PC-9 (cell line): ENCODE measurements around the gene ENPEP. TPM values are rescaled to one million over a fixed set of nuclear protein-coding genes. Genes with fewer than 3 reads are reported as not detected.

ENCODE experiments used
- BruUV-seq: library from RNA; stranded (reverse); fragments of 400-500 nt; replicated peaks from 2 replicates; lab custom pipeline; 2021; lab: Mats Ljungman, UMichigan
- CTCF ChIA-PET: fragments of 300-600 bp; sonication (Branson Sonifier 250); formaldehyde crosslinking; loops from one replicate; lab custom pipeline; 2022; ENCODE audit warnings: antibody characterized with exemption; lab: Charles Lee
- POLR2A ChIA-PET: fragments of 300-600 bp; sonication (Branson Sonifier 250); formaldehyde crosslinking; loops from one replicate; lab custom pipeline; 2022; ENCODE audit warnings: antibody characterized with exemption; ENCODE audit not compliant: unreplicated experiment; lab: Charles Lee
- DNase-seq, 2 experiments: peaks; one replicate each; pipeline versions ENCODE4 v3.0.0 to v3.0.0-alpha.2; 2015 to 2022; ENCODE audit warnings: mixed read lengths in 1 of 2
- H2AFZ ChIP-seq: fragments of 200-600 bp; sonication (generic); 2 replicates; pipeline ENCODE4 v1.8.1; 2017; ENCODE audit warnings: antibody characterized with exemption
- H3F3A ChIP-seq: fragments of 200-600 bp; sonication (generic); 2 replicates; pipeline ENCODE4 v1.8.1; 2017; ENCODE audit warnings: antibody characterized with exemption, mild to moderate bottlenecking, low read depth; ENCODE audit not compliant: insufficient read depth
- H3K27ac ChIP-seq: fragments of 200-600 bp; sonication (generic); 2 replicates; pipeline ENCODE4 v1.6.1; 2016; ENCODE audit warnings: mixed run types
- H3K27me3 ChIP-seq: fragments of 200-600 bp; sonication (generic); 2 replicates; pipeline ENCODE4 v1.6.1; 2016; ENCODE audit warnings: low read depth, mixed run types; ENCODE audit not compliant: insufficient read depth
- H3K36me3 ChIP-seq: fragments of 200-600 bp; sonication (generic); 2 replicates; pipeline ENCODE4 v1.6.1; 2016; ENCODE audit warnings: low read depth, mixed run types
- H3K4me1 ChIP-seq: fragments of 200-600 bp; sonication (generic); replicated peaks from 2 replicates; pipeline ENCODE4 v1.6.1; 2016; ENCODE audit warnings: mixed run types; ENCODE audit not compliant: insufficient read depth
- H3K4me2 ChIP-seq: fragments of 200-600 bp; sonication (generic); 2 replicates; pipeline ENCODE4 v1.6.1; 2017; ENCODE audit warnings: mixed run types
- H3K4me3 ChIP-seq: fragments of 200-600 bp; sonication (generic); 2 replicates; pipeline ENCODE4 v1.6.1; 2016; ENCODE audit warnings: mixed run types
- H3K79me2 ChIP-seq: fragments of 200-600 bp; sonication (generic); 2 replicates; pipeline ENCODE4 v1.6.1; 2017; ENCODE audit warnings: low read depth, mixed run types
- H3K9me2 ChIP-seq: fragments of 200-600 bp; sonication (generic); 2 replicates; pipeline ENCODE4 v1.8.1; 2017; ENCODE audit warnings: mild to moderate bottlenecking; ENCODE audit not compliant: insufficient read depth
- H3K9me3 ChIP-seq: fragments of 200-600 bp; sonication (generic); 2 replicates; pipeline ENCODE4 v1.8.1; 2016; ENCODE audit warnings: low read depth; ENCODE audit not compliant: insufficient read depth
- H4K20me1 ChIP-seq: fragments of 200-600 bp; sonication (generic); 2 replicates; pipeline ENCODE4 v1.8.1; 2017; ENCODE audit not compliant: insufficient read depth
- CTCF ChIP-seq: fragments of 200-600 bp; sonication (generic); conservative IDR thresholded peaks from 2 replicates; pipeline ENCODE4 v1.6.1; 2017; ENCODE audit warnings: mixed run types, antibody characterized with exemption, mild to moderate bottlenecking, moderate library complexity
- EZH2 ChIP-seq: fragments of 200-600 bp; sonication (generic); IDR thresholded peaks from 2 replicates; pipeline ENCODE4 v1.8.0; 2017; ENCODE audit warnings: antibody characterized with exemption, low read depth
- intact Hi-C: fragments of 100-400 bp; cut with micrococcal nuclease; formaldehyde crosslinking; loops from one replicate; pipeline ENCODE4 v1.10.0; 2022; ENCODE audit not compliant: unreplicated experiment
- total RNA-seq: library from RNA; stranded (reverse); gene quantifications from 2 replicates; pipeline ENCODE4 v1.2.3, GENCODE V29; 2021

ENPEP gene
- total RNA-seq, 1 experiment from 2014 or later: not detected

GRCh38 chr4:110442309-110442708 lies 33.6 kb upstream of the ENPEP start:
- H3K9me3 ChIP-seq: no peaks in the 10 kb centered on the region
- no peak for TF ChIP-seq EZH2
- TF ChIP-seq CTCF: no peak
- H3K79me2 ChIP-seq: no peaks in the 10 kb centered on the region
- H2AFZ ChIP-seq: no peak overlapping the region
- H3K4me2 ChIP-seq: no peak overlapping the region
- ChIA-PET POLR2A (no interaction called here), CTCF (no interaction called here)
- no TSS peak for BruUV-seq
- no peaks in the 10 kb centered on the region for H3K4me1 ChIP-seq
- no peak overlapping the region for H3K27ac ChIP-seq
- intact Hi-C loops: no loop called here
- H3K36me3 ChIP-seq: no peaks in the 10 kb centered on the region
- no peaks in the 10 kb centered on the region for H3F3A ChIP-seq
- no peak for DNase-seq
- no peaks in the 10 kb centered on the region for H3K27me3 ChIP-seq
- H4K20me1 ChIP-seq: no peaks in the 10 kb centered on the region
- H3K4me3 ChIP-seq: no peak overlapping the region
- no peaks in the 10 kb centered on the region for H3K9me2 ChIP-seq

GRCh38 chr4:110442788-110443187 lies 33.2 kb upstream of the ENPEP start:
- no peak overlapping the region for H3K4me3 ChIP-seq
- no peaks in the 10 kb centered on the region for H3K9me3 ChIP-seq
- no peaks in the 10 kb centered on the region for H3K9me2 ChIP-seq
- no peak overlapping the region for H3K4me2 ChIP-seq
- intact Hi-C loops: no loop called here
- ChIA-PET CTCF (no interaction called here), POLR2A (no interaction called here)
- no peaks in the 10 kb centered on the region for H3K27me3 ChIP-seq
- H4K20me1 ChIP-seq: no peaks in the 10 kb centered on the region
- no peak overlapping the region for H3K27ac ChIP-seq
- DNase-seq: no peak
- H3K36me3 ChIP-seq: no peaks in the 10 kb centered on the region
- H3F3A ChIP-seq: no peaks in the 10 kb centered on the region
- H3K79me2 ChIP-seq: no peaks in the 10 kb centered on the region
- H2AFZ ChIP-seq: no peak overlapping the region
- no TSS peak for BruUV-seq
- H3K4me1 ChIP-seq: no peaks in the 10 kb centered on the region
- TF ChIP-seq EZH2 (no peak), CTCF (no peak)

GRCh38 chr4:110449947-110450346 lies 26.0 kb upstream of the ENPEP start:
- no peak overlapping the region for H3K27ac ChIP-seq
- DNase-seq: no peak
- H3K36me3 ChIP-seq: no peaks in the 10 kb centered on the region
- intact Hi-C loops: no loop called here
- no peaks in the 10 kb centered on the region for H3K27me3 ChIP-seq
- no peak overlapping the region for H3K4me2 ChIP-seq
- H4K20me1 ChIP-seq: no peaks in the 10 kb centered on the region
- H3K4me1 ChIP-seq: no peaks in the 10 kb centered on the region
- no peaks in the 10 kb centered on the region for H3F3A ChIP-seq
- H3K4me3 ChIP-seq: no peak overlapping the region
- no peak overlapping the region for H2AFZ ChIP-seq
- ChIA-PET POLR2A (no interaction called here), CTCF (no interaction called here)
- no peaks in the 10 kb centered on the region for H3K9me3 ChIP-seq
- TF ChIP-seq CTCF (no peak), EZH2 (no peak)
- BruUV-seq: no TSS peak
- H3K79me2 ChIP-seq: no peaks in the 10 kb centered on the region
- no peaks in the 10 kb centered on the region for H3K9me2 ChIP-seq
